GM18517 (cell line): ENCODE results near the gene ARHGEF7.
"Not testable (repeated sequence)": the region's sequence is repeated elsewhere in the genome, so short reads cannot be mapped to it uniquely, and the experiment has no call there.

Experiments used
- ATAC-seq: cut with Tn5 transposase; IDR thresholded peaks from one replicate; pipeline ENCODE4 v1.9.1; 2021; ENCODE audit warnings: mild to moderate bottlenecking, moderate library complexity; ENCODE audit not compliant: unreplicated experiment

ARHGEF7 gene

GRCh38 chr13:111245576-111246384, 130.7 kb downstream of the ARHGEF7 start:
- no peak for ATAC-seq

- ATAC-seq, result no peak
Measured at GRCh38 chr13:111247552-111247951, 132.4 kb downstream of the ARHGEF7 start.

GRCh38 chr13:111248822-111249221, 133.7 kb downstream of the ARHGEF7 start:
- ATAC-seq, result no peak

- ATAC-seq, result no peak
Measured at GRCh38 chr13:111249637-111250360, 134.7 kb downstream of the ARHGEF7 start.

DNA sequence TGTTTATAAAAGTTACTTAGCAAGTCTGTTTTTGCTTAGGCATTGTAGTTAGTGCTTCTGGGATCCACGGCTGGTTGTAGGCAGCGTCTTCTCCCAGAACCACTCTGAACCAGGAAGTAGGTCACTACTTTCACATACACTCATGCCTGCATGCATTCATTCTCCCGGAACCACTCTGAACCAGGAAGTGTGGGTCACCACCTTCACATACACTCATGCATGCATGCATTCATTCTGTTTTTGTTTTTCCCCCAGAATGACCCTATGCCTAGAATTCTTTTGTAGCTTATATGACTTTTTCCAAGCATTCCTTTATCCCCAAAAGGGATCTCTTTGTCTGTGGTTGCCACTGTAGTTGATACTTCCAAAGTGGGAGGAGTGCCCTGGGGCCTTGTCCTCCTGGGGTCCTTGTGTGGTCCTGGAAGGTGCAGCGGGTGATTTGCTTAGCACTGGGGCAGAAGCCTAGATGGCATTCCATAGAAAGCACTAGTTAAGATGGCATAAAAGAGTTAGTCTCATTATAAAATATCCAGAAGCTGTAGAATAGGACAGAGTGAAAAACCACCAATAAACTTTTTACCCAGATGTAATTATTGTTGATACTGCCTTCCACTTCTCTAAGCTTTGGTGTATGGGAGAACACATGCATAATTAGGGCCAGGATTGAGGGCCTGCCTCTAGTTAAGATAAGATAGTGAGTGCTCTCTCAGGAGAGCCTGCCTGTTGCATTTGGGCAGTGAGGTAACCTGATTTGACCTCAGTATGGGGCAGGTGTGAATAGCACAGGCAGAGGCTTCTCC, 136.7 kb downstream of the ARHGEF7 start:
- ATAC-seq, result no peak

DNA sequence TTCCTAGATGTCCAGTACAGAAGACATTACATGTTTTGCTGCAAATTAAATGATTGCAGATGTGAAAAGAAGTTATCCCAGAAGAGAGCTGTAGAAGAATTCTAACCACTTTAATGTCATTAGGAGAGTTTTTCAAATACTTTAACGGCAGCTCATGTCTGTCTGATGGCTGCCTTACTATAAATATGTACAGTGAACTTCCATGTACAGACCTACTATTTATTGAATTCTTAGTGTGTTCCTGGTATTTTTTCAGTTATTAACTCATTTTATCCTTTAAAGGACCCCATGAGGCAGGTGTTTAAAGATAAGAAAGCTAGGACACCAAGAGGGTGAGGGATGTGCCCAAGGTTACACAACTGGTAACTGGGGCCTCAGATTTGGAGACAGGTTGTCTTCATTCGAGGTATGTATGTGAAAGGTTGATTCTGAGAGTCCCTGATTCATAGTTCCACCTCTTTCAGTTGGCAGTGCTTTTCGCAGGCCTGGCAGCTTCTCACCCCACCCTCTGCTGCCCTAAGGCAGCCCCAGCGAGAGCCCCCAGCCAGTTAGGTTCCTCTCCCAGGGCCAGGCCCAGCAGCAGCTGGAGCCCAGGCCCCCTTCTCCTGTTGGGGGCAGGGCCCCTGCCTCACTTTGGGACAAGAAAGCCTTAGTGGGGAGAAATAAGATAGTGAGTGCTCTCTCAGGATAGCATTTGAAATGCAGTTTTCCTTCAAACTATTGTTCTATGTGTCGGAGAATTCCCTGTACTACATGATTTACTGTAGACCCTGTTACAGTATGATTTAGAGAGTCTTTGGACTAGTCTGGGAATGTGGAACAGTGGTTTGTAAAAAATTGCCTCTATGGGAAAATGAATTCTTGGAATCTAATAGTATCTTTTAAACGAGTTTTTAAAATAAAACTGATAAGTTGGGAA, 137.6 kb downstream of the ARHGEF7 start:
- no peak for ATAC-seq

DNA sequence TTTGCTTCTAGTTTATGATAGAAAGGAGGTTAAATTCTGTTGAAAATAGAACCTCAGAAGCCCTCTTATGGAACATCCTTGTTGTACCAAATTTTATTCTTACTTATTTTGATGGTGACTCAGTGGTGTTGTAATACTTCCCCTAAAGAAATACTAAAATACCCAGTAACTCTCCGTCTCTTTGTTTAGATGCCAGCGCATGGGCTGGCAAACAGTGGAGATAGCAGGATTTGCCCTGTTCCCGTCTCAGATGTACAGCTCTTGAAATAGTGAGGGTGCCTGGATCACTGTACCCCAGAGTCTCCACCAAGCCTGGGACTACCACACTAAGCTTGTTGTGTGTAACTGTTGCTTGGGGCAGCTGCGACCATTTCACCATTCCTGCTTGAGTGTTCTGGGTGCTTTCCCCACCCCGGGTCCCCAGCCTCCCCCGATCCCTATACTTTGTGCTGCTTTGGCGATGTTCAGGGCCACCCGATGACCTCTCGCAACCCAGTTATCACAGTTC, 138.3 kb downstream of the ARHGEF7 start:
- no peak for ATAC-seq

DNA sequence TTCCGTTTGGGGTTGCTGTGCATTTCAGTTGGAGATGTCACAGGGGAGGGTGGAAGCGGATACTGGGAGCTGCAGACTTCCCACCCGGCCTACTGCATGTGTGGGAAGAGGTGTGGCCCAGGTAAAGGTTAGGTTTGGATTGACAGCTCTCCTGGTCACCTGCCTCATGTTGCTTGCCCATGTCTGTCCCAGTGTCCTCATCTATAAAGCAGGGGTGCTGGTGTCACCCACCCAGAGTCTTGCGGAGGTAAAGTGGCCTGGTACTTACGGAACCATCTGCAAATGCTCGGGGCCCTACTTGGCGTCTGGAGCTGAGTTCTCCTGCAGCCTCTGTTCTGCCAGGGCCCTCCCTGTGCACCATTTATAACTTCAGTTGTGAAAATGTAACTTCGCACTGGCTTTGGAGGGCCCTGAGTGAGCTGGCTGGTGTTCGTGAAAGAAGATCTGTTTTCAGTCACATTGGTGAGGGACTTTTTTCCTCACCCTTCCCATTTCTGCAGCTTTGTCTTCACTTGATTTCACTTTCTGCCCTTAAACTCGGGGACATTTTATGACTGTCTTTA, 140.2 kb downstream of the ARHGEF7 start:
- no peak for ATAC-seq

DNA sequence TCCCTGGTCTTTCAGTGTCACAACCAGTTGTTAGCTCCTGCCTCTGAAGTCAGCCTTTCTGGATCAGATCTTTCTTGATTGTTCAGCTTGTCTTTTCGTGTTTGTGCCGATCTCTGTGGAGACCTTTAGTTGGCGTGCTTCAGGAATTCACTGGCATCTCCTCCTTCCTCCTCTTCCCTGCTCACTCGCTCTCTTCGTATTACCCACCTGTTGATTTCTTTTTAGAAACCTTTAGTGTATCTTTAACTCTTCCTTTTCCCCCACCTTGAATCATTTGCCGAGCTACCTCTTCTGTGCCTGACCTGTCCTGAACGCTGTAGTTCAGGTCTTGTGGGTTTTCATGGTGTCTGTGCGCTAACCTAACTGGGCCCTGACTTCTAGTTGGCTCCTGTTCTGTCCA, 141.3 kb downstream of the ARHGEF7 start:
- no peak for ATAC-seq

DNA sequence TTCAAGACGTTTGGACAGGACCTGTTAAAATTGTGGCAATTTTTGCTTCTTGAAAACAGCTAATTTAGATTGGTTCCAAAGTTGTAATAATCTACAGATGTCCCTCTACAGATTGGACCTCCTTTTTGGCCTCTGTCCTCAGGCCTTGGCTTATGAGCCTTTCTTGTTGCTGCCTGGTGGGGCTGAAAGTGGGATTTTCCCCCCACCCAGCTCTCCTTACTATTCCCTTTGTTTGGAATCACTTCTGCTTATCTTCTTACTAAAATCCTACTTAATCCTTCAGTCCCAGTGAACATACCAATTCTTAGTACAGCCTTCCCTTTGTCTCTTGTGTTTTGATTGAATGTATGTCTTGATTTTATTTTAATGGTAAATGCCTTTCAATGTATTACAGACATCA, 141.8 kb downstream of the ARHGEF7 start:
- ATAC-seq, result no peak

GRCh38 chr13:111257899-111258298, 142.8 kb downstream of the ARHGEF7 start:
- ATAC-seq, result not testable (repeated sequence)

GRCh38 chr13:111258637-111259036, 143.5 kb downstream of the ARHGEF7 start:
- no peak for ATAC-seq

GRCh38 chr13:111259058-111259457, 143.9 kb downstream of the ARHGEF7 start:
- no peak for ATAC-seq

DNA sequence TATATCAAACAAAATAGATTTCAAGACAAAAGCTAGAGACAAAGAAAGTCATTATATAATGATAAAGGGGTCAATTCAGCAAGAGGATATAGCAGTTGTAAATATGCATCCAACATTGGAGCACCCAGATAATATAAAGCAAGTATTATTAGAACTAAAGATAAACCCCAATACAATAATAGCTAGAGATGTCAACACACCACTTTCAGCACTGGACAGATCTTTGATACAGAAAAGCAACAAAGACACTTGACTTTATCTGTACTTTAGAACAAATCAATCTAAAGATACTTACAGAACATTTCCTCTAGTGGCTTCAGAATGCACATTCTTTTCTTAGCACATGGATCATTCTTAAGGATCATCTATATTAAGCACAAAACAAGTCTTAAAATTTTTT, 146.2 kb downstream of the ARHGEF7 start:
- no peak for ATAC-seq

GRCh38 chr13:111262281-111262680, 147.2 kb downstream of the ARHGEF7 start:
- no peak for ATAC-seq

GRCh38 chr13:111262715-111263114, 147.6 kb downstream of the ARHGEF7 start:
- ATAC-seq, result no peak

GRCh38 chr13:111263566-111263965, 148.5 kb downstream of the ARHGEF7 start:
- ATAC-seq, result no peak

GRCh38 chr13:111265006-111265700, 150.0 kb downstream of the ARHGEF7 start:
- no peak for ATAC-seq

- ATAC-seq, result no peak
Measured at GRCh38 chr13:111265701-111266035, 150.6 kb downstream of the ARHGEF7 start.
